ENCODE data around the gene BCAR3.

The BCAR3 gene

DNA sequence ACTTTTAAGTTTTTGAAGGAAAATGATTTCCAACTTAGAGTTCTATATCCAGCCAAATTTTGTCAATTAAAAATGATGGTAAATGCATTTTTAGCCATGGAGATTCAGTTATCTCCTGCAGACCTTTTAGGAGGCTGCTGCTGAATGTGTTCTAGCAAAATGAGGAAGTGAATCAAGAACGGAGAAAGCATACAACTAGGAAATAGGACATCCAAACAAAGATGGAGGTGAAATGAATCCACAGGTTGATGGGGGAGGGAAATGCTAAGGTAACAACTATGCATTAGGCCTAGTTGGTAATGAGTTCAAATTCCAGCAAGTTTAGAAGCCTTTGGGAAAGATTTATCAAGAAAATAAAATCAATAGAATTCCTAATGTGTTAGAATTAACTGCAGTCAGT, 153.2 kb downstream of the BCAR3 start:
- no peak for DNase-seq

GRCh38 chr1:93526431-93526830, 155.2 kb downstream of the BCAR3 start:
- no peak for DNase-seq

DNA sequence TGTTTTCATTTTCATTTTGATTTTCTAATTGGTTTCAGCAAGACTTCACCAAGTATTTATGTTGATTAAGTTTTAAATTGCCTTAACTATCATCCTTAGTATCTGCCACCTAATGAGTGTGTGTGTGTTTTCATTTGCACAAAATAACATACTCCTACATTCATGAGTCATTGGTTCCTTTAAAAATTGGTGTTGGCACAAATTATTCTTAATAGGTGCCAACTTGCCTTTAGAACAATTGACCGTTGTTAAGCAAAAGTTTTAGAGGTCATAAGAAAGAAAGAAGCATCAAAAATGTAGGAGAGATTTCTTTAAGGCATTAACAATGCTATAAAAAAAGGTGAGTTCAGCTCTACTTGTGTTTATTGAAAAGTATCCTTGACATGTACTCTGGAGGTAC, 156.2 kb downstream of the BCAR3 start:
- no peak for DNase-seq

GRCh38 chr1:93522721-93523120, 158.9 kb downstream of the BCAR3 start:
- no peak for DNase-seq

DNA sequence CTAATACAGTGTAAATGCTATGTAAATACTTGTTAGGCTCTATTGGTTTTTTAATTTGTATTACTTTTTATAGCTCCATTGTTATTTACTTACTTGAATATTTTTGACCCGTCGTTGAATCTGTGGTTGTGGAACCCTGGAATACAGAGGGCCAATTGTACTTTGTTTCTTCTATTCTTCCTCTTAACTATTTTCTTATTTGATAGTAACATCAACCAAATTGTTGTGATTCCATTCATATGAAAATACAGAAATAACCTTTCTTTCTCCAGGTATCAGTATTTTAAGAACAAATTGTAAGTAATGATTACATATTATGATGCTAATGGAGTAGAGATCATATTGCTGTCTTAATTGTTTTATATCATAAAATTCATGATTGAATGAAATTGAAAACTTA, 160.0 kb downstream of the BCAR3 start:
- DNase-seq: no peak

GRCh38 chr1:93519199-93519829, 162.3 kb downstream of the BCAR3 start:
- DNase-seq: no peak

- DNase-seq: no peak
These were observed 163.1 kb downstream of the BCAR3 start for GRCh38 chr1:93518516-93518915.

- no peak for DNase-seq
These were observed 165.5 kb downstream of the BCAR3 start for GRCh38 chr1:93516164-93516563.
